Activated effector memory CD4-positive, alpha-beta T cell treated with anti-CD3 and anti-CD28 coated beads, Interleukin-2, amount 50 U/mL, for 16 hours (primary cell): ENCODE results near the gene STOML1.
"Not testable (repeated sequence)": the region's sequence is repeated elsewhere in the genome, so short reads cannot be mapped to it uniquely, and the experiment has no call there.

Source experiments
- DNase-seq: peaks from one replicate; pipeline ENCODE4 v3.0.0-alpha.2; 2020

STOML1 gene

GRCh38 chr15:73944161-73945129, 47.6 kb downstream of the STOML1 start:
- DNase-seq, result no peak

GRCh38 chr15:73942751-73943270, 49.3 kb downstream of the STOML1 start:
- DNase-seq, result no peak

GRCh38 chr15:73941871-73942635, 50.0 kb downstream of the STOML1 start:
- DNase-seq, result no peak

GRCh38 chr15:73941449-73941848, 50.6 kb downstream of the STOML1 start:
- no peak for DNase-seq

- no peak for DNase-seq
These were observed 51.1 kb downstream of the STOML1 start for GRCh38 chr15:73941044-73941443.

GRCh38 chr15:73940061-73940981, 51.8 kb downstream of the STOML1 start:
- DNase-seq, result no peak

GRCh38 chr15:73939138-73939537, 53.0 kb downstream of the STOML1 start:
- DNase-seq, result no peak

- not testable (repeated sequence) for DNase-seq
These were observed 53.6 kb downstream of the STOML1 start for GRCh38 chr15:73938516-73938915.

GRCh38 chr15:73937726-73938125, 54.4 kb downstream of the STOML1 start:
- DNase-seq, result no peak

GRCh38 chr15:73937296-73937695, 54.8 kb downstream of the STOML1 start:
- DNase-seq, result no peak

- DNase-seq, result no peak
These were observed 55.4 kb downstream of the STOML1 start for GRCh38 chr15:73936588-73937290.

GRCh38 chr15:73936181-73936580, 55.9 kb downstream of the STOML1 start:
- DNase-seq, result no peak

- no peak for DNase-seq
These were observed 56.5 kb downstream of the STOML1 start for GRCh38 chr15:73935547-73935946.

- DNase-seq, result peak; percentile 65
These were observed 57.8 kb downstream of the STOML1 start for GRCh38 chr15:73934281-73934680.

- DNase-seq, result no peak
These were observed 59.5 kb downstream of the STOML1 start for GRCh38 chr15:73932381-73933191.

GRCh38 chr15:73931441-73931840, 60.7 kb downstream of the STOML1 start:
- no peak for DNase-seq

- DNase-seq, result no peak
These were observed 61.3 kb downstream of the STOML1 start for GRCh38 chr15:73930790-73931281.

GRCh38 chr15:73930371-73930770, 61.7 kb downstream of the STOML1 start:
- no peak for DNase-seq

- DNase-seq, result no peak
These were observed 63.0 kb downstream of the STOML1 start for GRCh38 chr15:73928971-73929627.
